Epithelial cell of proximal tubule (primary cell): Measurements from ENCODE around the gene TMCC3. TPM values are rescaled to one million over a fixed set of nuclear protein-coding genes. Genes with fewer than 3 reads are reported as not detected.

Experiments
- DNase-seq: peaks from one replicate; pipeline ENCODE4 v3.0.0-alpha.2; 2011; ENCODE audit warnings: low read depth
- H3K4me3 ChIP-seq: 2 replicates; pipeline ENCODE4 v1.5.1; 2011; ENCODE audit warnings: low read depth, mild to moderate bottlenecking, low read length
- CTCF ChIP-seq: conservative IDR thresholded peaks from 2 replicates; pipeline ENCODE4 v1.5.1; 2012; ENCODE audit warnings: low read depth, mild to moderate bottlenecking, low read length
- total RNA-seq: library from RNA; depleted of rRNA; stranded (reverse); fragments of >200 nt; gene quantifications from 2 replicates; pipeline ENCODE4 v1.2.3, GENCODE V29; 2015

Gene TMCC3
- total RNA-seq, 1 donor from 2014 or later, result 11.8 TPM

GRCh38 chr12:94560431-94561221 lies 89.7 kb downstream of the TMCC3 start:
- no peak for TF ChIP-seq CTCF
- no peak for DNase-seq
- no peak overlapping the region for H3K4me3 ChIP-seq

DNA sequence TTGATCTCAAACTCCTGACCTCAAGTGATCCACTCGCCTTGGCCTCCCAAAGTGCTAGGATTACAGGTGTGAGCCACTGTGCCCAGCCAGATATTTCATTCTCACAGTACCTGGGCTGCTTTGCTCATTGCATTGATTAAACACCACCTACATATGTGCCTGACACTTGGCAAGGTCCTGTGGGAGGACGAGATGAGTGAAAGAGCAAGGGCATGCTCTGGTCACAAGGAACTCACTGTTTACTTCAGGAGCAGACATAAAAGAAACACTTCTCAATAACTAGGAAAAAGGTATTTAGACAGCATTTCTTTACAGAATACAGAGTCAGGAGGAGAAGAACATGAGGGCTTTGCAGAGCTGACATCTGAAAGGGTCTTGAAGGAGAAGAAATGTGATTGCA lies 91.7 kb downstream of the TMCC3 start:
- DNase-seq, result no peak
- no peak for TF ChIP-seq CTCF
- H3K4me3 ChIP-seq, result no peak overlapping the region

- H3K4me3 ChIP-seq, result no peak overlapping the region
- no peak for DNase-seq
- no peak for TF ChIP-seq CTCF
These were observed 92.5 kb downstream of the TMCC3 start for GRCh38 chr12:94557746-94558295.

GRCh38 chr12:94555687-94556086 lies 94.7 kb downstream of the TMCC3 start:
- H3K4me3 ChIP-seq, result no peak overlapping the region
- no peak for TF ChIP-seq CTCF
- no peak for DNase-seq

GRCh38 chr12:94553875-94554274 lies 96.5 kb downstream of the TMCC3 start:
- H3K4me3 ChIP-seq, result no peak overlapping the region
- TF ChIP-seq CTCF, result no peak
- no peak for DNase-seq

- peak; percentile 55 for DNase-seq
- TF ChIP-seq CTCF, result no peak
- H3K4me3 ChIP-seq, result no peak overlapping the region
These were observed 97.2 kb downstream of the TMCC3 start for GRCh38 chr12:94553130-94553519.

- no peak for TF ChIP-seq CTCF
- no peak overlapping the region for H3K4me3 ChIP-seq
- DNase-seq, result no peak
These were observed 98.5 kb downstream of the TMCC3 start for GRCh38 chr12:94551810-94552209.
